Heart left ventricle (tissue), 13 donors: ENCODE results near the gene RFX2.

Experiments
- POLR2A ChIP-seq, 2 donors: fragments of 450-650 bp; IDR thresholded peaks; one replicate each; pipeline ENCODE4 v1.6.1; 2017; ENCODE audit warnings: antibody characterized with exemption in 2 of 2, mild to moderate bottlenecking in 2 of 2, moderate library complexity in 2 of 2
- TF ChIP-seq, protein P1 (sequence below), 12 donors: fragments of 200-600 bp; sonication (generic) in 4 of 12; IDR thresholded peaks; one replicate each; pipeline versions ENCODE4 v1.5.0 to v1.8.0; 2018 to 2022; ENCODE audit warnings: antibody characterized with exemption in 12 of 12, mild to moderate bottlenecking in 5 of 12
- donor health status: ischemic (EF 13 %, LVEDD 7.1; RV severe dilation, severe dysfunction).
- donor health status: DM: no; HTN: yes; CAD: no.
- donor health status: DM: no; HTN: no; CAD: no.
- donor health status: ischemic (EF 25% LVEDD 6.9; RV normal size, moderate dysfunction).
- donor health status: ischemic (EF 25% LVEDD 5.7; RV mildly dilated, moderate dysfunction).
- donor health status: ischemic (EF 35%, LVEDD 5.7; RV mildly dilated, moderate dysfunction).
- donor health status: nonischemic (EF 11% LVEDD 7.7; RV severe dilation, severe dysfunction).
- donor health status: DM: yes; HTN: yes; CAD: no.
- donor health status: PGD.
- donor health status: ischemic (EF 29% LVEDD 5.4; RV normal size, mild dysfunction).
- donor health status: nonischemic (EF 23%, LVEDD 6.1; RV moderate dilation, normal function).

DNA sequence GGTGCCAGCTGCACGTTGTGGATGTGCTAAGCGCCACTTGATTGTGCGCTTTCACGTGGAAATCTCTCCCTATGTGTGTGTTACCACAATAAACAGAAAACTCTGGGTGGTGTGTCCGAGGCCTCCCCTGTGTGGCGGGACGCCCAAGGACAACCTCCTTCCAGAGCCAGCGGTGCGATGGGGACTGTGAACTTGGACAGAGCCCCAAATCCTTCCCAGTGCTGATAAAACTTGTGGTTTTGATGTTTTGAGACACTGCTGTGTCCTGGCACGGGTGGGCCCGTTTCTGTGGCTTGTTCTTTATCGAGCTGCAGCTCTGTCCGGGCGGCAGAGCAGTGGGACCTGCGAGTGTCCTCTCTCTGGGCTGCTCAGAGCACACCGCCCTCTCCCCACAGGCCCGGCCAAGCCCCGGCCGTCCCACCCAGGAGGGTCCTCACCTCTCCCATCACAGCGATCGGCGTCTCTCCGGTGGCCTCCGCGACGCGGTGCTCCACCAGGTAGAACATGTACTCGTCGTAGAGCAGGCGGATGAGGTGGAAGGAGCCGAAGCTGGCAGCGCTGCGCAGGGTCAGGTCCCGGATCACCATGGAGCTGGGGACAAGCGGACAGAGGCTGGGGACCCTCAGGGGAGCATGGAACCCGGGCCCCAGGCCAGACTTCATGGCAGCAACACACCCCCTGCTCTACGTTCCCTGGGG lies 113.5 kb downstream of the RFX2 start:
- no peak for TF ChIP-seq POLR2A (IDR thresholded peaks at IDR 0.05)
- TF ChIP-seq, protein P1, sequence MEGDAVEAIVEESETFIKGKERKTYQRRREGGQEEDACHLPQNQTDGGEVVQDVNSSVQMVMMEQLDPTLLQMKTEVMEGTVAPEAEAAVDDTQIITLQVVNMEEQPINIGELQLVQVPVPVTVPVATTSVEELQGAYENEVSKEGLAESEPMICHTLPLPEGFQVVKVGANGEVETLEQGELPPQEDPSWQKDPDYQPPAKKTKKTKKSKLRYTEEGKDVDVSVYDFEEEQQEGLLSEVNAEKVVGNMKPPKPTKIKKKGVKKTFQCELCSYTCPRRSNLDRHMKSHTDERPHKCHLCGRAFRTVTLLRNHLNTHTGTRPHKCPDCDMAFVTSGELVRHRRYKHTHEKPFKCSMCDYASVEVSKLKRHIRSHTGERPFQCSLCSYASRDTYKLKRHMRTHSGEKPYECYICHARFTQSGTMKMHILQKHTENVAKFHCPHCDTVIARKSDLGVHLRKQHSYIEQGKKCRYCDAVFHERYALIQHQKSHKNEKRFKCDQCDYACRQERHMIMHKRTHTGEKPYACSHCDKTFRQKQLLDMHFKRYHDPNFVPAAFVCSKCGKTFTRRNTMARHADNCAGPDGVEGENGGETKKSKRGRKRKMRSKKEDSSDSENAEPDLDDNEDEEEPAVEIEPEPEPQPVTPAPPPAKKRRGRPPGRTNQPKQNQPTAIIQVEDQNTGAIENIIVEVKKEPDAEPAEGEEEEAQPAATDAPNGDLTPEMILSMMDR (IDR thresholded peaks at IDR 0.05), result no peak
